Measurements from ENCODE around the gene CDH13.

The CDH13 gene

GRCh38 chr16:83706394-83706793, 1079.6 kb downstream of the CDH13 start:
- Mint-ChIP-seq H3K4me1 (ENCODE audit: low read depth) (no peaks in the 10 kb centered on the region), H3K36me3 (ENCODE audit: low read depth) (no peaks in the 10 kb centered on the region), H3K4me3 (no peak overlapping the region), H3K27me3 (ENCODE audit: low read depth) (no peaks in the 10 kb centered on the region), H3K9me3 (peaks cover 9% of the 10 kb centered on the region), H3K27ac (no peak overlapping the region)

- no peak overlapping the region for H3K27ac Mint-ChIP-seq
These were observed 1084.3 kb downstream of the CDH13 start for GRCh38 chr16:83711069-83711468.

GRCh38 chr16:83713597-83713996, 1086.8 kb downstream of the CDH13 start:
- Mint-ChIP-seq H3K4me3 (no peak overlapping the region), H3K9me3 (no peaks in the 10 kb centered on the region), H3K27me3 (ENCODE audit: low read depth) (no peaks in the 10 kb centered on the region), H3K27ac (no peak overlapping the region), H3K36me3 (ENCODE audit: low read depth) (no peaks in the 10 kb centered on the region), H3K4me1 (ENCODE audit: low read depth) (peaks cover 3% of the 10 kb centered on the region)

More at GRCh38 chr16:83711069-83711468, 1084.3 kb downstream of the CDH13 start:
- no peak overlapping the region for H3K4me3 Mint-ChIP-seq
- H3K36me3 Mint-ChIP-seq (ENCODE audit: low read depth) = no peaks in the 10 kb centered on the region
- peaks cover 3% of the 10 kb centered on the region for H3K4me1 Mint-ChIP-seq (ENCODE audit: low read depth)
- H3K9me3 Mint-ChIP-seq = peaks cover 9% of the 10 kb centered on the region
- H3K27me3 Mint-ChIP-seq (ENCODE audit: low read depth) = no peaks in the 10 kb centered on the region

- H3K4me1 Mint-ChIP-seq (ENCODE audit: low read depth) = peaks cover 3% of the 10 kb centered on the region
- no peak overlapping the region for H3K27ac Mint-ChIP-seq
- H3K9me3 Mint-ChIP-seq = no peaks in the 10 kb centered on the region
- no peaks in the 10 kb centered on the region for H3K36me3 Mint-ChIP-seq (ENCODE audit: low read depth)
- no peaks in the 10 kb centered on the region for H3K27me3 Mint-ChIP-seq (ENCODE audit: low read depth)
- H3K4me3 Mint-ChIP-seq = no peak overlapping the region
These were observed 1087.5 kb downstream of the CDH13 start for GRCh38 chr16:83714286-83714685.

GRCh38 chr16:83715217-83715920, 1088.6 kb downstream of the CDH13 start:
- no peaks in the 10 kb centered on the region for H3K36me3 Mint-ChIP-seq (ENCODE audit: low read depth)
- no peaks in the 10 kb centered on the region for H3K9me3 Mint-ChIP-seq
- no peak overlapping the region for H3K4me3 Mint-ChIP-seq
- H3K27me3 Mint-ChIP-seq (ENCODE audit: low read depth) = no peaks in the 10 kb centered on the region
- H3K27ac Mint-ChIP-seq = no peak overlapping the region
- peaks cover 3% of the 10 kb centered on the region for H3K4me1 Mint-ChIP-seq (ENCODE audit: low read depth)

GRCh38 chr16:83717308-83717707, 1090.5 kb downstream of the CDH13 start:
- H3K4me1 Mint-ChIP-seq (ENCODE audit: low read depth) = peaks cover 3% of the 10 kb centered on the region
- H3K27ac Mint-ChIP-seq = no peak overlapping the region

GRCh38 chr16:83717814-83718213, 1091.0 kb downstream of the CDH13 start:
- peaks cover 3% of the 10 kb centered on the region for H3K4me1 Mint-ChIP-seq (ENCODE audit: low read depth)
- no peaks in the 10 kb centered on the region for H3K9me3 Mint-ChIP-seq
- no peak overlapping the region for H3K27ac Mint-ChIP-seq

More at GRCh38 chr16:83717308-83717707, 1090.5 kb downstream of the CDH13 start:
- no peaks in the 10 kb centered on the region for H3K36me3 Mint-ChIP-seq (ENCODE audit: low read depth)
- H3K27me3 Mint-ChIP-seq (ENCODE audit: low read depth) = no peaks in the 10 kb centered on the region
- H3K9me3 Mint-ChIP-seq = no peaks in the 10 kb centered on the region
- H3K4me3 Mint-ChIP-seq = no peak overlapping the region

GRCh38 chr16:83720213-83720612, 1093.4 kb downstream of the CDH13 start:
- Mint-ChIP-seq H3K27ac (no peak overlapping the region), H3K4me3 (no peak overlapping the region), H3K27me3 (ENCODE audit: low read depth) (no peaks in the 10 kb centered on the region), H3K36me3 (ENCODE audit: low read depth) (no peaks in the 10 kb centered on the region), H3K9me3 (no peaks in the 10 kb centered on the region), H3K4me1 (ENCODE audit: low read depth) (no peaks in the 10 kb centered on the region)

More at GRCh38 chr16:83717814-83718213, 1091.0 kb downstream of the CDH13 start:
- H3K36me3 Mint-ChIP-seq (ENCODE audit: low read depth) = no peaks in the 10 kb centered on the region
- H3K27me3 Mint-ChIP-seq (ENCODE audit: low read depth) = no peaks in the 10 kb centered on the region
- no peak overlapping the region for H3K4me3 Mint-ChIP-seq

- H3K27ac Mint-ChIP-seq = no peak overlapping the region
- H3K27me3 Mint-ChIP-seq (ENCODE audit: low read depth) = no peaks in the 10 kb centered on the region
- H3K36me3 Mint-ChIP-seq (ENCODE audit: low read depth) = no peaks in the 10 kb centered on the region
- H3K9me3 Mint-ChIP-seq = no peaks in the 10 kb centered on the region
- H3K4me1 Mint-ChIP-seq (ENCODE audit: low read depth) = no peaks in the 10 kb centered on the region
- H3K4me3 Mint-ChIP-seq = no peak overlapping the region
These were observed 1094.2 kb downstream of the CDH13 start for GRCh38 chr16:83720981-83721380.

- Mint-ChIP-seq H3K4me1 (ENCODE audit: low read depth) (no peaks in the 10 kb centered on the region), H3K9me3 (no peaks in the 10 kb centered on the region), H3K4me3 (no peak overlapping the region), H3K27ac (no peak overlapping the region), H3K36me3 (ENCODE audit: low read depth) (no peaks in the 10 kb centered on the region), H3K27me3 (ENCODE audit: low read depth) (no peaks in the 10 kb centered on the region)
These were observed 1094.9 kb downstream of the CDH13 start for GRCh38 chr16:83721676-83722075.

- H3K36me3 Mint-ChIP-seq (ENCODE audit: low read depth) = no peaks in the 10 kb centered on the region
- no peaks in the 10 kb centered on the region for H3K9me3 Mint-ChIP-seq
- H3K27ac Mint-ChIP-seq = no peak overlapping the region
- H3K27me3 Mint-ChIP-seq (ENCODE audit: low read depth) = no peaks in the 10 kb centered on the region
- H3K4me1 Mint-ChIP-seq (ENCODE audit: low read depth) = peaks cover 5% of the 10 kb centered on the region
- no peak overlapping the region for H3K4me3 Mint-ChIP-seq
These were observed 1095.9 kb downstream of the CDH13 start for GRCh38 chr16:83722456-83723183.

GRCh38 chr16:83723244-83723643, 1096.5 kb downstream of the CDH13 start:
- Mint-ChIP-seq H3K27me3 (ENCODE audit: low read depth) (no peaks in the 10 kb centered on the region), H3K4me1 (ENCODE audit: low read depth) (peaks cover 5% of the 10 kb centered on the region), H3K4me3 (no peak overlapping the region), H3K9me3 (no peaks in the 10 kb centered on the region), H3K27ac (no peak overlapping the region), H3K36me3 (ENCODE audit: low read depth) (no peaks in the 10 kb centered on the region)

- Mint-ChIP-seq H3K27ac (no peak overlapping the region), H3K4me3 (no peak overlapping the region), H3K4me1 (ENCODE audit: low read depth) (peaks cover 5% of the 10 kb centered on the region), H3K9me3 (no peaks in the 10 kb centered on the region), H3K36me3 (ENCODE audit: low read depth) (no peaks in the 10 kb centered on the region), H3K27me3 (ENCODE audit: low read depth) (no peaks in the 10 kb centered on the region)
These were observed 1097.1 kb downstream of the CDH13 start for GRCh38 chr16:83723901-83724300.

GRCh38 chr16:83724585-83724984, 1097.8 kb downstream of the CDH13 start:
- H3K4me1 Mint-ChIP-seq (ENCODE audit: low read depth) = peaks cover 5% of the 10 kb centered on the region
- H3K9me3 Mint-ChIP-seq = no peaks in the 10 kb centered on the region
- no peaks in the 10 kb centered on the region for H3K27me3 Mint-ChIP-seq (ENCODE audit: low read depth)
- H3K4me3 Mint-ChIP-seq = no peak overlapping the region
- H3K27ac Mint-ChIP-seq = no peak overlapping the region
- H3K36me3 Mint-ChIP-seq (ENCODE audit: low read depth) = no peaks in the 10 kb centered on the region

GRCh38 chr16:83725313-83725712, 1098.5 kb downstream of the CDH13 start:
- Mint-ChIP-seq H3K4me3 (no peak overlapping the region), H3K9me3 (no peaks in the 10 kb centered on the region), H3K27me3 (ENCODE audit: low read depth) (no peaks in the 10 kb centered on the region), H3K36me3 (ENCODE audit: low read depth) (no peaks in the 10 kb centered on the region), H3K4me1 (ENCODE audit: low read depth) (peaks cover 5% of the 10 kb centered on the region), H3K27ac (no peak overlapping the region)
